SK-N-SH (cell line): ENCODE data around the gene VPS36. TPM values are rescaled to one million over a fixed set of nuclear protein-coding genes. Genes with fewer than 3 reads are reported as not detected.

ENCODE experiments used
- CTCF ChIP-seq: fragments of 200-600 bp; sonication (generic); IDR thresholded peaks from 2 replicates; pipeline ENCODE4 v1.6.1; 2017; ENCODE audit warnings: antibody characterized with exemption, mild to moderate bottlenecking, moderate library complexity
- EZH2phosphoT487 ChIP-seq: fragments of 200-600 bp; sonication (generic); IDR thresholded peaks from 2 replicates; pipeline ENCODE4 v1.6.1; 2017; ENCODE audit warnings: low read depth, mixed run types, mild to moderate bottlenecking, antibody characterized with exemption, moderate library complexity, borderline replicate concordance
- FOSL2 ChIP-seq: IDR thresholded peaks from 2 replicates; pipeline ENCODE4 v1.4.0; 2012; ENCODE audit warnings: low read depth, mild to moderate bottlenecking, moderate library complexity, borderline replicate concordance
- FOXJ3 ChIP-seq: sonication (generic); formaldehyde crosslinking; IDR thresholded peaks from 2 replicates; pipeline ENCODE4 v1.5.1; 2020; ENCODE audit warnings: mild to moderate bottlenecking, missing genetic modification reagents
- FOXM1 ChIP-seq: IDR thresholded peaks from 2 replicates; pipeline ENCODE4 v1.4.0; 2012; ENCODE audit warnings: low read depth, mild to moderate bottlenecking
- GABPA ChIP-seq: IDR thresholded peaks from 2 replicates; pipeline ENCODE4 v1.4.0; 2012; ENCODE audit warnings: low read depth, mild to moderate bottlenecking
- GATA2 ChIP-seq: sonication (generic); formaldehyde crosslinking; IDR thresholded peaks from 2 replicates; pipeline ENCODE4 v1.5.0; 2020; ENCODE audit warnings: mild to moderate bottlenecking, missing genetic modification reagents
- JUND ChIP-seq: IDR thresholded peaks from 2 replicates; pipeline ENCODE4 v1.4.0; 2012
- MAX ChIP-seq: IDR thresholded peaks from 2 replicates; pipeline ENCODE4 v1.4.0; 2012; ENCODE audit warnings: low read depth
- NRF1 ChIP-seq: IDR thresholded peaks from 2 replicates; pipeline ENCODE4 v1.6.1; 2012; ENCODE audit warnings: low read depth, mild to moderate bottlenecking, low read length
- POLR2AphosphoS5 ChIP-seq: IDR thresholded peaks from 2 replicates; pipeline ENCODE4 v1.6.1; 2012; ENCODE audit warnings: low read depth, low read length
- RAD21 ChIP-seq: IDR thresholded peaks from 2 replicates; pipeline ENCODE4 v1.6.1; 2012; ENCODE audit warnings: mild to moderate bottlenecking, low read length
- RCOR1 ChIP-seq: fragments of 150-350 bp; IDR thresholded peaks from 2 replicates; pipeline ENCODE4 v1.6.1; 2017; ENCODE audit warnings: antibody characterized with exemption, low read length
- RFX5 ChIP-seq: IDR thresholded peaks from 2 replicates; pipeline ENCODE4 v1.6.1; 2012; ENCODE audit warnings: mild to moderate bottlenecking, improper control_type of control experiment, low read length
- RXRA ChIP-seq: IDR thresholded peaks from 2 replicates; pipeline ENCODE4 v1.4.0; 2012; ENCODE audit warnings: low read depth, mild to moderate bottlenecking, borderline replicate concordance
- SIN3A ChIP-seq: IDR thresholded peaks from 2 replicates; pipeline ENCODE4 v1.6.1; 2012; ENCODE audit warnings: low read depth, mild to moderate bottlenecking, low read length, moderate library complexity, borderline replicate concordance
- SMC3 ChIP-seq: IDR thresholded peaks from 2 replicates; pipeline ENCODE4 v1.6.1; 2012; ENCODE audit warnings: low read depth, low read length, improper control_type of control experiment
- TAF1 ChIP-seq: IDR thresholded peaks from 2 replicates; pipeline ENCODE4 v1.6.1; 2012; ENCODE audit warnings: low read depth, mild to moderate bottlenecking, low read length, moderate library complexity, borderline replicate concordance
- TCF12 ChIP-seq: IDR thresholded peaks from 2 replicates; pipeline ENCODE4 v1.4.0; 2012
- TEAD4 ChIP-seq: IDR thresholded peaks from 2 replicates; pipeline ENCODE4 v1.4.0; 2012; ENCODE audit warnings: mild to moderate bottlenecking, borderline replicate concordance; ENCODE audit not compliant: insufficient read depth
- USF1 ChIP-seq: IDR thresholded peaks from 2 replicates; pipeline ENCODE4 v1.4.0; 2012; ENCODE audit warnings: low read depth, borderline replicate concordance
- USF2 ChIP-seq: fragments of 150-350 bp; IDR thresholded peaks from 2 replicates; pipeline ENCODE4 v1.6.1; 2017; ENCODE audit warnings: antibody characterized with exemption, low read length, low read depth, borderline replicate concordance
- YY1 ChIP-seq: IDR thresholded peaks from 2 replicates; pipeline ENCODE4 v1.4.0; 2012; ENCODE audit warnings: low read depth, mild to moderate bottlenecking
- polyA plus RNA-seq, 3 experiments: library from polyadenylated mRNA; depleted of rRNA; stranded (reverse); fragments of >200 nt; gene quantifications; 2 replicates each; pipeline ENCODE4 v1.2.3, GENCODE V29; 2012

The VPS36 gene
- polyA plus RNA-seq, 1 of the 3 experiments (the other 2 are of a cell fraction) = 9.9 TPM

GRCh38 chr13:52459668-52460067 is 9.2 kb upstream of the VPS36 start (continued):
- TF ChIP-seq FOXM1 (no peak), USF1 (no peak), TEAD4 (no peak), EZH2phosphoT487 (no peak), SMC3 (no peak), MAX (no peak), RXRA (no peak), TCF12 (no peak), POLR2AphosphoS5 (no peak), NRF1 (no peak), USF2 (no peak), GATA2 (CRISPR knock-in tag) (no peak), YY1 (no peak), FOSL2 (peak; percentile 70), TAF1 (no peak), CTCF (no peak), RCOR1 (no peak), RAD21 (no peak), GABPA (no peak), SIN3A (no peak), FOXJ3 (CRISPR knock-in tag) (no peak), JUND (peak; percentile 33; the same call in 1 of the 2 replicates), RFX5 (no peak)
